ENCODE results near the gene SLC39A3.

Gene SLC39A3

DNA sequence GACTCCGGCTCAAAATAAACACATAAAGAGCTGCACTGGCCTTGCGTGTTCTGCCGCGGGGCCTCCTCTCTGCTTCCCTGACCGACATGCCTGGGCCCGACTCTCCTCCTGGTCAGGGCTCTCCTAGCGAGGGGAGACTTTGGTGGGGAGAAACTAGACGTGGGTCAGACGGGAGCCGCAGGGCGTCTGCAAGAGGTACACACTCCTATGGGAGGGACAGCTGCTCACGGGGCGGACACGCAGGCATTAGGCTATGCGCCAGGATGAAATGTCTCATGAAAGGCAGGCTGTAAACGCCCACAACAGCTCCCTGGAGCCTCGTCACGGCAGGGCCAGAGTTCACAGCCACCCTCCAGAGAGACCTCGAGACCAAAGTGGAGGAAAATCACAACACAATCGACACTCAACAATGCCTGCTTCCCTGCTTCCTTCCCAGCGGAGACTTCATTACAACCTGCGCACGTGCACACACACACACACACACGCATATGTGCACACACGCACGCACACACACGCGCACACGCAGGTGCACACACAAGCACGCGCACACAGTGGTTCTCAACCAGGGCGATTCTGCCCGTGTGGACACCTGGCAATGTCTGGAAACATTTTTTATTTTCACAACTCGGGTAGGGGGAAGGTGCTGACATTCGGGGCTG, 5.8 kb downstream of the SLC39A3 start:
- no peak overlapping the region for H3K4me3 ChIP-seq (ENCODE audit: low read depth, low read length)
- TF ChIP-seq, protein P1, sequence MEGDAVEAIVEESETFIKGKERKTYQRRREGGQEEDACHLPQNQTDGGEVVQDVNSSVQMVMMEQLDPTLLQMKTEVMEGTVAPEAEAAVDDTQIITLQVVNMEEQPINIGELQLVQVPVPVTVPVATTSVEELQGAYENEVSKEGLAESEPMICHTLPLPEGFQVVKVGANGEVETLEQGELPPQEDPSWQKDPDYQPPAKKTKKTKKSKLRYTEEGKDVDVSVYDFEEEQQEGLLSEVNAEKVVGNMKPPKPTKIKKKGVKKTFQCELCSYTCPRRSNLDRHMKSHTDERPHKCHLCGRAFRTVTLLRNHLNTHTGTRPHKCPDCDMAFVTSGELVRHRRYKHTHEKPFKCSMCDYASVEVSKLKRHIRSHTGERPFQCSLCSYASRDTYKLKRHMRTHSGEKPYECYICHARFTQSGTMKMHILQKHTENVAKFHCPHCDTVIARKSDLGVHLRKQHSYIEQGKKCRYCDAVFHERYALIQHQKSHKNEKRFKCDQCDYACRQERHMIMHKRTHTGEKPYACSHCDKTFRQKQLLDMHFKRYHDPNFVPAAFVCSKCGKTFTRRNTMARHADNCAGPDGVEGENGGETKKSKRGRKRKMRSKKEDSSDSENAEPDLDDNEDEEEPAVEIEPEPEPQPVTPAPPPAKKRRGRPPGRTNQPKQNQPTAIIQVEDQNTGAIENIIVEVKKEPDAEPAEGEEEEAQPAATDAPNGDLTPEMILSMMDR (IDR thresholded peaks at IDR 0.05; ENCODE audit: control insufficient read depth, extremely low read depth, insufficient read depth), result no peak
- DNase-seq (ENCODE audit: low read depth), result no peak

DNA sequence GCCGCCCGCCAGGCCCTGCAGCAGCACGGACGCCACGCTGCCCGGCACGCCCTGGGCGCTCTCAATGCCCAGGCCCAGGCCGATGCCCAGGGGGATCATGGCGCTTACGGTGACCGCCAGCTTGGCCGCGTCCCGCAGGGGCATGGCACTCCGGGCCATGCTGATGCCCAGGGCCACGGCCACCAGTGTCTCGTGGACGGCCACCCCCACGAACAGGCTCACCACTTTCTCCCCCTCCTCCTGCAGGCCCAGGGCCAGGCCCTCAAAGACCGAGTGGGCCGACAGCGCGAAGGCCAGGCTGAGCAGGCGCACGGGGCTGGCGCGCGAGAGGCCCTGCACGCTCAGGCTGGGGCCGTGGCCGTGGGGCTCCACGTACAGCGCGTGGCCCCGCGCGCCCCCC, 6.9 kb downstream of the SLC39A3 start:
- TF ChIP-seq, protein P1 (IDR thresholded peaks at IDR 0.05; ENCODE audit: control insufficient read depth, extremely low read depth, insufficient read depth), result no peak
- DNase-seq (ENCODE audit: low read depth), result no peak
- no peak overlapping the region for H3K4me3 ChIP-seq (ENCODE audit: low read depth, low read length)

DNA sequence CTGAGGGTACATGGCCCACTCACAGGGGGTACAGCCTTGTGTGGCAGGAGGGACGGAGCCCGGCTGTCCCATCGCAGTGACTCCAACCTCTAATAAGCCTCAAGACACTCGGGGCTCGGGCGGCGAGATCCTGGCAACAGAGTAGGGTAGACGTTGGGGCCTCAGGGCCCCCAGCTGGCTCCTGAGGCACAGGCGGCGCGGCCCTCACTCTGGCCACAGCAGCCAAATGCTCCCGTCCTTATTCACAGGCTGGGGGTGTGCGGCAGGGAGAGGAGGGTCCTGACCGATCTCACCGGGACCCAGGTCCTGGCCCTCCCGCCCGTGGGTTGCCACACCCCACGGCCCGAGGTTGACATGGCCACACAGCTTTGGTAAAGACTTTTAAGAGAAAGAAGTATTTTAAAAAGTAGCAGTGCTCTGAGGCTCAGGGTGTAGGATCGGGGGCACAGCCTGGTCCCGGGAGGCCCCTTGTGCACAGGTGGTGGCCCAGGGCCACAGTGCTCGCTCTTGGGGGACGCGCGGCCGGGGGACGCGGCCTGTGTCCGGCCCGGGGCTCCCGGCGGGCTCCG, 7.6 kb downstream of the SLC39A3 start:
- TF ChIP-seq, protein P1 (IDR thresholded peaks at IDR 0.05; ENCODE audit: control insufficient read depth, extremely low read depth, insufficient read depth), result no peak
- H3K4me3 ChIP-seq (ENCODE audit: low read depth, low read length), result no peak overlapping the region
- no peak for DNase-seq (ENCODE audit: low read depth)

DNA sequence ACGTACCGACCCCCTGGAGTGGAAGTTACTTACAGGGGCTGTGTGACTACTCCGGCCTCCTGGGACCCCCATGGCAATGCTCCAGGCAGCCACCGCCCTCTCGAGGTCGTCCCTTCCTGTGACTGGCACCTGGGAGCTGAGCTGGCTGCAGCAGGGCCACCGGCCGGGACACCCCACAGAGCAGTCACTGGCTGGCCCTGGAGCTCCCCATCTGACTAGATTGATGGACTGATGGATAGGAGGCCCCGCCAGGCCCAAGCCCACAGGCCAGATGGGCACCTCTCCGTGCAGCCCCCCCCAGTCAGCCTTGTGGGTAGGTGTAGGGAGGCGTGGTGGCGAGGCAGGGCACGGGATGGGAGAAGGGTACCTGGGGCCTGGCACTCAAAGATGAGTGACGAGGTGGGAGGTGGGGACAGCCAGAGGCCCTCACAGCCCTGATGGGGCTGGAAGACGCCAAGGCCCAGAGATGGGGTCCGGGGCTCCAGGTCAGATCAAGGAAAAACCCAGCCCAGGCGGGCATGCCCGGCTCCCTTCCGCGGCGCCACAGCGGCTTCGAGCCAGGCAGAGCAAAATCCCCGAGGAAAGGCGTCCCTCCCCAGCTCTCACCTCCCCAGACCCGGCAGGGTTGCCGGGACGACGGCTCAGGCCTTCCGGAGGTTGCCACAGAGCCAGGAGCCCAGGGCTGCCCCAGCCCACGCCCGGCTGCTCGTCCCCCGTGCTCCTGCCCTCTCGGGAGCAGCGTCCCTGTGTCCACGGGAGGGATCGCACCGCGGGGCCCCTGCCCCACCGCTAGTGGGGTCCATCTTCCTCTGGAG, 8.4 kb downstream of the SLC39A3 start:
- no peak for DNase-seq (ENCODE audit: low read depth)
- TF ChIP-seq, protein P1 (IDR thresholded peaks at IDR 0.05; ENCODE audit: control insufficient read depth, extremely low read depth, insufficient read depth), result no peak

DNA sequence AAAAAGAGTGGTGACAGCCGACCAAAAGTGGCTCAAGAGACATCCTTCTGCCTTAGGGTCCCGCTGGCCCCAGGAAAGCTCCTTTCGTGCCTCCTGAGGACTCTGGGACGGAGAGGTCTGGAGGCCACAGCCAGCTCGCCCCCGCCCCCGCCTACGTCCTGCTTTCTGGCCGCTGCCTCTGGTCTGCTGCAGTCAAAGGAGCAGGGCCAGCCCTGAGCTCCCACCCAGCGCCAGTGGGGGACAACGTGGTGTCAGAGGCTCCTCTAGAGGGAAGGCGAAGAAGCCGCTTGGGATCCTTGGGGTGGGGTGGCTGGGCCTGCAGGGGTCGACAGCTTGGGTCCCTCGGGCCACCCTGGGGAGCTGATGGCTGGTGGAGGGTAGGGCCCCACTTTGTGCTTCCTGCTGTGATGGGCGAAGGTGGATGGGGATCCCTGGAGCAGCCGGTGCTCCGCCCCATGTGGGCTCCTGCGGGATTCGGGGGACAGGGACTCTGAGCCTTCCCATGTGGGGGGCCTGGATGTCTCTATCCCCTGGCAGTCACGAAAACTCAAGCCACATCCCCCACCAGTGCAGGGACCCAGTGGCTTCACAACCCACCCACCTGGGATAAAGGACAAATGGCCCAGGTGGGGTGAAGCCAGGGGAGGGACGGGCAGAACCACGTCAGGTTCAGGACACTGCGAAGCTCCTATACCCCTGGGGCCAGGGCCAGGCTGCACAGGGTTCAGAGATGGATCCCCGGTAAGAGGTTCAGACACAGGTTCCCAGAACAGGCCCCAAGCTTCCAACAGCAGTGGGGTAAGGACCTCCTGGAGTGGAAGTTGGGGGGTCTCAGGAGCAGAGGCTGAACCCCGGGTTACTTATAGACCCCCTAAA, 9.6 kb downstream of the SLC39A3 start:
- H3K4me3 ChIP-seq (ENCODE audit: low read depth, low read length), result no peak overlapping the region
- no peak for DNase-seq (ENCODE audit: low read depth)
- TF ChIP-seq, protein P1 (IDR thresholded peaks at IDR 0.05; ENCODE audit: control insufficient read depth, extremely low read depth, insufficient read depth), result no peak

More for the DNA sequence above, 8.4 kb downstream of the SLC39A3 start:
- H3K4me3 ChIP-seq (ENCODE audit: low read depth, low read length), result no peak overlapping the region

DNA sequence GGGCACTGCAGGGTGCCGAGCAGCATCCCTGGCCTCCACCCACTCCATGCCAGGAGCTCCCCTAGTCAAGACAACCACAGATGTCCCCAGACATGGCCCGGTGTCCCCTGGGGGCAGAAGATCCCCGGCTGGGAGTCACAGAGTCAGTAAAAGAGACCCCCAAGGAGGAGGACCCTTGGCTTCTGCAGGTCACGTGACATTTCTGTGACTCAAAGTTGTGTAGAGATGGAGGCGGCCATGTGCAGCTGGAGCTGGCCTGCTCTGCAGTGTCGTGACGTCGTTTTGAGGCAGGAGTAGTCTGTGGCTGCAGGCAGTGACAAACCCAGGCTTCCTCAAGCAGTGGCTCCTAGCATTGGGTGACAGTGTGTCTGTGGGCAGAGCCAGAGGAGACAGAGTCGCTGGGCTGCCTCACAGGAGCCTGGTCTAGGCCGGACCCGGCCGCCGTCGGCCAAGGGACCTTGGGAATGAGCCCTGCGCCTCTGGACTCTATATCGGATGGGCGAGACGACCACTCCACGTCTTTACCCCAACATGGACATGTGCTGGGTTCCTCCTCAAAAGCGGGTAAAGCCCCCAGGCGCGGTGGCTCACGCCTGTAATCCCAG, 10.9 kb downstream of the SLC39A3 start:
- H3K4me3 ChIP-seq (ENCODE audit: low read depth, low read length), result no peak overlapping the region
- TF ChIP-seq, protein P1 (IDR thresholded peaks at IDR 0.05; ENCODE audit: control insufficient read depth, extremely low read depth, insufficient read depth), result no peak
- no peak for DNase-seq (ENCODE audit: low read depth)

All from LNCaP clone FGC (cell line).